Psoas muscle (tissue), 8 donors: Measurements from ENCODE around the gene JAKMIP1. TPM values are rescaled to one million over a fixed set of nuclear protein-coding genes. Genes with fewer than 3 reads are reported as not detected.

Experiments
- ATAC-seq, 4 donors: fragments of 200-7000 bp; cut with Tn5 transposase; one replicate each; pipeline ENCODE4 v1.9.1; 2020; ENCODE audit warnings: moderate library complexity in 3 of 4, mild to moderate bottlenecking in 2 of 4
- DNase-seq, 2 donors: peaks; one replicate each; pipeline ENCODE4 v3.0.0-alpha.2; 2020
- H3K27ac ChIP-seq: fragments of 200-600 bp; one replicate; pipeline ENCODE4 v1.8.0; 2022
- H3K27me3 ChIP-seq, 3 donors: fragments of 200-600 bp in 1 of 3; one replicate each; pipeline versions ENCODE4 v1.6.1 to v1.8.0; 2013 to 2022; ENCODE audit warnings: low read length in 2 of 3, mild to moderate bottlenecking in 2 of 3, moderate library complexity in 1 of 3; ENCODE audit not compliant: insufficient read depth in 3 of 3
- H3K36me3 ChIP-seq, 2 donors: fragments of 200-600 bp in 1 of 2; one replicate each; pipeline versions ENCODE4 v1.6.1 to v1.8.0; 2013 to 2022; ENCODE audit warnings: low read depth in 1 of 2, mild to moderate bottlenecking in 1 of 2, moderate library complexity in 1 of 2; ENCODE audit not compliant: insufficient read depth in 1 of 2
- H3K4me1 ChIP-seq: fragments of 200-600 bp; one replicate; pipeline ENCODE4 v1.8.0; 2022
- H3K4me3 ChIP-seq: fragments of 200-600 bp; one replicate; pipeline ENCODE4 v1.8.0; 2022; ENCODE audit warnings: mild to moderate bottlenecking
- H3K9me3 ChIP-seq: fragments of 200-600 bp; one replicate; pipeline ENCODE4 v1.8.0; 2022
- CTCF ChIP-seq: fragments of 200-600 bp; IDR thresholded peaks from one replicate; pipeline ENCODE4 v1.8.0; 2022; ENCODE audit warnings: antibody characterized with exemption
- WGBS, 3 donors: extraction: QIAGEN DNeasy Blood & Tissue Kit; methylation state at CpG; one replicate each; pipeline versions ENCODE4 v1.1.6 to v1.1.7; 2013; 5-methylcytosine and 5-hydroxymethylcytosine counted together
- intact Hi-C, 2 donors: fragments of 100-400 bp; cut with DNase I; formaldehyde crosslinking; loops; one replicate each; pipeline versions ENCODE4 v1.11.0 to v1.14.2; 2022
- polyA plus RNA-seq, 3 donors: library from polyadenylated mRNA; stranded (reverse); fragments of 200-250 nt; gene quantifications; one replicate each; pipeline ENCODE4 v1.2.3, GENCODE V29; 2013
- total RNA-seq, 4 donors: library from RNA; stranded (reverse); fragmentation: NEBNext Ultra II Directional in 2 of 4; extraction: Animal tissue kit (Norgen Biotek cat#: 25700) in 2 of 4; gene quantifications; one replicate each; pipeline versions ENCODE4 v1.2.1 to v1.2.4, GENCODE V29; 2021 to 2023
- donor health status: healthy with polysubstance abuse.
- donor health status: DM: no; HTN: no; CAD: no; lungs with moderate emphysema.
- donor health status: Bipolar disorder and iron deficiency.
- donor health status: healthy.
- donor health status: DM: yes; HTN: yes; CAD: no.
- donor health status: DM: no; HTN: no; CAD: no.
- donor health status: DM: no; HTN: no; CAD: no.
- donor health status: DM: yes; HTN: yes; CAD: no.

JAKMIP1 gene
- total and polyA plus RNA-seq, 7 donors, result 0.04 TPM; not detected in 6

- Histone ChIP-seq H3K4me3 (no peak overlapping the region), H3K4me1 (no peaks in the 10 kb centered on the region), H3K27me3 (peaks cover 0 to 3% (median 3%) of the 10 kb centered on the region in 3 donors), H3K9me3 (no peaks in the 10 kb centered on the region), H3K36me3 (no peaks in the 10 kb centered on the region), H3K27ac (no peak overlapping the region)
- intact Hi-C loops, result no loop called here
- no peak for TF ChIP-seq CTCF
- WGBS, 3 donors, result 56 to 65% (median 57%) methylated on average over 9 of the region's 9 CpGs
- DNase-seq (no peak), ATAC-seq (no peak)
Observed at GRCh38 chr4:6044276-6044675, 156.1 kb downstream of the JAKMIP1 start.

GRCh38 chr4:6043843-6044242 lies 156.5 kb downstream of the JAKMIP1 start:
- 82 to 91% (median 89%) methylated on average over 7 of the region's 7 CpGs for WGBS, 3 donors
- Histone ChIP-seq H3K4me3 (no peak overlapping the region), H3K36me3 (no peaks in the 10 kb centered on the region), H3K4me1 (no peaks in the 10 kb centered on the region), H3K9me3 (no peaks in the 10 kb centered on the region), H3K27ac (no peak overlapping the region), H3K27me3 (peaks cover 0 to 3% (median 3%) of the 10 kb centered on the region in 3 donors)
- no peak for TF ChIP-seq CTCF
- ATAC-seq (no peak), DNase-seq (no peak)
- intact Hi-C loops, result no loop called here

GRCh38 chr4:6043188-6043587 lies 157.2 kb downstream of the JAKMIP1 start:
- intact Hi-C loops, result no loop called here
- ATAC-seq (no peak), DNase-seq (no peak)
- H3K36me3 ChIP-seq, result no peaks in the 10 kb centered on the region
- H3K4me1 ChIP-seq, result no peaks in the 10 kb centered on the region
- no peak overlapping the region for H3K27ac ChIP-seq
- WGBS, 3 donors, result 71 to 75% (median 71%) methylated on average over 13 of the region's 13 CpGs
- TF ChIP-seq CTCF, result no peak
- H3K9me3 ChIP-seq, result no peaks in the 10 kb centered on the region
- no peak overlapping the region for H3K4me3 ChIP-seq
- H3K27me3 ChIP-seq, result peaks cover 0 to 3% (median 3%) of the 10 kb centered on the region in 3 donors

GRCh38 chr4:6042293-6043063 lies 157.9 kb downstream of the JAKMIP1 start:
- intact Hi-C loops, result no loop called here
- DNase-seq (no peak), ATAC-seq (no peak)
- no peaks in the 10 kb centered on the region for H3K36me3 ChIP-seq
- no peak overlapping the region for H3K27ac ChIP-seq
- peaks cover 0 to 3% (median 3%) of the 10 kb centered on the region in 3 donors for H3K27me3 ChIP-seq
- H3K9me3 ChIP-seq, result no peaks in the 10 kb centered on the region
- no peak for TF ChIP-seq CTCF
- 75 to 81% (median 78%) methylated on average over 21 of the region's 21 CpGs for WGBS, 3 donors
- no peaks in the 10 kb centered on the region for H3K4me1 ChIP-seq
- no peak overlapping the region for H3K4me3 ChIP-seq

- DNase-seq (no peak), ATAC-seq (no peak)
- Histone ChIP-seq H3K4me1 (no peaks in the 10 kb centered on the region), H3K27ac (no peak overlapping the region), H3K27me3 (peaks cover 0 to 3% (median 3%) of the 10 kb centered on the region in 3 donors), H3K4me3 (no peak overlapping the region), H3K9me3 (no peaks in the 10 kb centered on the region), H3K36me3 (no peaks in the 10 kb centered on the region)
- WGBS, 3 donors, result 80 to 82% (median 81%) methylated on average over 5 of the region's 5 CpGs
- intact Hi-C loops, result no loop called here
- no peak for TF ChIP-seq CTCF
Observed at GRCh38 chr4:6041800-6042199, 158.5 kb downstream of the JAKMIP1 start.
